HG03045 (cell line): ENCODE results near the gene NAA60.
"Not testable (repeated sequence)": the region's sequence is repeated elsewhere in the genome, so short reads cannot be mapped to it uniquely, and the experiment has no call there.

Experiments used
- ATAC-seq: cut with Tn5 transposase; IDR thresholded peaks from one replicate; pipeline ENCODE4 v1.9.1; 2021; ENCODE audit warnings: mild to moderate bottlenecking, moderate library complexity; ENCODE audit not compliant: unreplicated experiment

Gene NAA60

DNA sequence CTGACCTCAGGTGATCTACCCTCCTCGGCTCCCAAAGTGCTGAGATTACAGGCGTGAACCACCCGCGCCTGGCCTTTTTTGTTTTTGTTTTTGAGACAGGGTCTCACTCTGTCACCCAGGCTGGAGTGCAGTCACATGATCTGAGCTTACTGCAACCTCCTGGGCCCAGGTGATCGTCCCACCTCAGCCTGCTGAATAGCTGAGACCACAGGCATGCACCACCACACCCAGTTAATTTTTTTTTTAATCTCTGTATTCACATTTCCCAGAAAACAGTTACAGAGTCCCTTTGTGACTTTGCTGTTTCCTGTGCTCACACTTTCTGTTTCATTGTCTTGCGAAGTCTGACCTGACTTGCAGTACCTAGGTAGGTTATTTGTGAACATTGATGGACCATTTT is 60.0 kb downstream of the NAA60 start:
- ATAC-seq: no peak

DNA sequence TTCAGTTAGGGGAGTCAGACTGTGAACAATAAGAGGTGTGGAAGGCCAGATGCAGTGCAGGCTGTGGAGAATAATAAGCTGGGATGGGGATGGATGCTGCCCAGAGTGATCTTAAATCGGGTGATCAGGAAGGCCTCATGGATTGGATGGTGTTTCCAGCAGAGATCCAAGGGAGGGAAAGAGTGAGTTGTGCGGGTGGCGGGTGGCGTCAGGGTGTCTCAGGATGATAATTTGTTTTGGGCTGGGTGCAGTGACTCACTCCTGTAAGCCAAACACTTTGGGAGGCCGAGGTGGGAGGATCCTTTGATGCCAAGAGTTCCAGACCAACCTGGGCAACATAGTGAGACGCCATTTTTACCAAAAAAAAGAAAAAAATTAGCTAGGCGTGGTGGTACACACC is 65.3 kb downstream of the NAA60 start:
- ATAC-seq: no peak

DNA sequence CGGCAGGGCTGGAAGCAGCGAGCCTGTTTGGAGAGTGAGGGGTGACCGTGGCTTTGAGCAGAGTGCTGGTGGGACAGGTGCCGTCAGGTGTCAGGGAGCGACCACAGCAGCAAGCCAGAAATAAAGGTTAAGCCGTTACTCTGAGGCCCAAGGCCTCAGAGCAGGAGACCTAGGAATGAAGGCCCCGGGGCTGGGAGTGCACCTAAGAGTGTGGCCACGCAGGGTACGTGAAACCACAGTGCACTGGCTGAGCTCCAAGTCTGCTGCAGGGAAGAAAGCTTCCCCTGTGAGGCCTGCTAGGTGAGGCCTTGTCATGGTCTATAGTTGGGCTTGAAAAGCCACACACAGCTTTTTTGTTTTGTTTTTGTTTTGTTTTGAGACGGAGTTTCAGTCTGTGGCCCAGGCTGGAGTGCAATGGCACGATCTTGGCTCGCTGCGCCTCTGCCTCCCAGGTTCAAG is 66.0 kb downstream of the NAA60 start:
- no peak for ATAC-seq

DNA sequence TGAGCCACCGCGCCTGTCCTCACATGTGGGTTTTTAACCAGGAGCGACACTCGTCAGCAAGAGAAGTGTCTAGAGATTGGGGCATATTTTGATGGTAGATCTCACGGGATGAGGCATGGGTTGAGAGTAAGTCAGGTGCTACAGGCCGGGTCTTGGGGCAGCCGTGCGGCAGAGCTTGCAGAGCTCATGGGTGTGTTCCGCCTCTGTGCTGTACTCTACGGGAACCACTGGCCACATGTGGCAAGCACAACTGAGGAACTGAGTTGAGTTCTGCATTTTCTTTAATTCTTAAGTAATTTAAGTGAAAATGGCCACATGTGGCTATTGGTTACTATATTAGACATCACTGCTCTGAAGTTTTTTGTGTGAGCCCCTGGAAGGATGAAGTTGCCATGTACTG is 66.9 kb downstream of the NAA60 start:
- ATAC-seq: no peak

DNA sequence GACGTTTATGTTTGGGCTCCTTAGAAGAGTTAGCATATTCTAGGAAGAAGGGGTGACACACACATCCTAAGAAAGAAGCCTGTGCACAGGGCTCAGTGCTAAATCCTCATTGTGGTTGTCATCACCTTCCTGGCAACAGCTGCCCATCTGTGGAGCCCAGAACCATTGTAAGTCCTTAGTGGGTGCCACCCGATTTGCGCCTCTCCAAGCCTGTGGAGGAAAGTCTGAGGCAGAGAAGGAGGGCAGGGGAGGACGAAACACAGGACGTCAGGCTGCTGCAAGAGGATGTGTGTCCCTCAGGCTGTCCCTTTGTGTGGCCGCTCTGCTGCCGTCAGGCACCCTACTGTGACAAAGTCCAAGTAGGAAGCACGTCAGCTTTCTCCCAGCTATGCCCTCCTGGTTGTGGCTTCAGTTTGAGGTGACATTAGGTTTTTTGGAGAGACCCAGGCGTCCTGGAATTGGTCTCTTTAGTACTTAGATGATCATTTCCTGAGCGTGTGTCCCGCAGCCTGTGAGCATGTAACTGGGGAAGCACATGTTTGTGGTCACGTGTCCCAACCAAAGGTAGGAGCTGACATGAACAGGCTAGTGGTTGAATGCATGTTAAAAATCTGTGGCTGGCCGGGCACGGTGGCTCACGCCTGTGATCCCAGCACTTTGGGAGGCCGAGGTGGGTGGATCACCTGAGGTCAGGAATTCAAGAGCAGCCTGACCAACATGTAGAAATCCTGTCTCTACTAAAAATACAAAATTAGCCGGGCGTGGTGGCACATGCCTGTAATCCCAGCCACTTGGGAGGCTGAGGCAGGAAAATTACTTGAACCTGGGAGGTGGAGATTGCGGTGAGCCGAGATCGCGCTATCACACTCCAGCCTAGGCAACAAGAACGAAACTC is 68.1 kb downstream of the NAA60 start:
- ATAC-seq: no peak

DNA sequence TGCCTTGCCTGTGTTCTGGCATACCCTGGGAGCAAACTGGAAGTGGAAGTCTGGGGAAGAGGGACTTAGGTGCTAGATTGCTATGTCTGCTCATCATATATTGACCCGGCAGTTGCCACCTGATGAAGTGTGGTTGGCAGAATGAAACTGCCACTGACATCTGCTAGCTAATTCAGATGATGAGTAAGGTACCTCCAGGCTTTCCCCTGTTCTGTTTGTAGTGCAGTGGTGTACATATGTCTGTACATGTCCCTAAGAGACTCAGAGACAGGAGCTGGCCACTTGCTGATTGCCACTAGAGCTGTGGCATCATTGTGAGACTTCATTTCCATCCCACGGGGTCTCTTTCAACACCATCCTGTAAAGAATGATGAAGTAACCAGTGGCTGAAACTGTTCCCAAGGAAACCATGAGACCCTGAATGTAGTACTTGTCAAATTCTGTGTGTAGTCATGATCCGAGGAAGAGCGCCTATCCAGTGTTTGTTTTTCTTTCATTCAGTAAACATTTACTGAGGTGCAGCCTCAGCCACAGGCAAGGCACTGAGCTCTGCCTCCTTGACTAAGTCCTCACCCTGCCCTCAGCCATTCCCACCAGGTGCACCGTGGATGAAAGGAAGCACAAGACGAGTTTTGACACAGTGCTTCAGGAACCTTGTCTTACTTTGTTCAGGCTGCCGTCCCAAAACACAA is 70.6 kb downstream of the NAA60 start:
- no peak for ATAC-seq

DNA sequence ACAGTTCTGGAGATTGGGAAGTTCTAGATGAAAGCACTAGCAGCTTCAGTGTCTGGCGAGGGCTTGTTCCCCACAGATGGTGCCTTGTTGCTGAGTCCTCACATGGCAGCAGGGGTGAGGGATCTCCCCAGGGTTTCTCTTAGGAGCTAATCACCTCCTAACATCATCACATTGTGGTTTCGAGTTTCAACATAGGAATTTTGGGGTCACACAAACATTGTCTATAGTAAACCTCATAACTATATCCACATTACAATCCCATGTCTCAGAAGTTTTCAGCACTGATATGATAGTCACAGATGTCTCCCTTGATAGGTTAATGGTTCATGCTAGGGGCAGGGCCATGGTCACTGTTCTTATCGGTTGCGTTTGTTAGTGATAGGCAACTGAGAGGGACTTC is 71.1 kb downstream of the NAA60 start:
- ATAC-seq: no peak

DNA sequence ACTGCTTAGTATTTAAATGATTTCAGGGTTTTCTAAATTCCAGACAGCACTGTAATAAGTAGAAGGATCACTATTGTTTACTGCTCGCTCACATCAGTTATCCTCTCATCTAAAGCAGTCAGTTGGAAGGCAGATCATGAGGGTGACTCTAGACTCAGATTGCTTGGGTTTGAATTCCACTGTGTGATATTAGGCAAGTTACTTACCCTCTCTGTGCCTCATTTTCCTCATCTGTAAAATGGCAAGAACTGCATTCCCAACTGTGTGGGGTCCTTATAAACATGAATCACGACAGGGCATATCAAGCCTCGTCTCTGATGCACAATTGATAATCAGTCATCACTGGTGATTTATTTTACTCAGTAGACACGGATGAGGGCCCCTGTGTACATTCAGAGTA is 72.4 kb downstream of the NAA60 start:
- no peak for ATAC-seq

DNA sequence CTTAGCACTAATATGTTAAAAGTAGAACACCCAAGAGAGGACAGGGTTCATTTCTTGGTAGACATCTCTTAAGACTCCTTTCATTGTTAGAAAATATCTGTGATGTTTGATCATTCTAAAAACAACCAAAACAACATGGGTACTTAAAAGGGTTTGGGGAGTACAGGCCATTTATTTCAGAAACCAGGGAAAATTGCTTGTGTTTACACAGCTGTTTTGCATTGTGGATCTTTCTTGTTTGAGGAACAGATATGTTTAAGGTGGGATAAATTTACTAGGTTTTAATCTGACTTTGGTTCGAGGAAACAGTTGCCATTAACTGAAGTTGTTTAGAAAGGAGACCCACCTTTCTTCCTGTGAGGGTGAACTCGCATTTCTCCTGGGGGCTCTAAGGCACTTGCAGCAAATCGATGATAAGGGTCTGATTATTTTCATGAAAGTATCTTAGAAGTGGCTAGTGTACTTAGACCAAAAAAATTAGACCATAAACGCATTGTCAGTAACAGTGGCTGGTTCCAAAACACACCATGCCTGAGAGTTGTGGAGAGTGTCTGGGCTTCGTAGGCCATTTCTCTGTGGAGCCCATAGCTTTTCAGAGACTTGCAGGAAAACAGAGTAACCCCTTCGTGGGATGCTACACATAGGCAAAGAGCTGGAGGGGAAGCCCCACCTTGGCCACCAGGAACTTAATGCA is 75.0 kb downstream of the NAA60 start:
- ATAC-seq: no peak

DNA sequence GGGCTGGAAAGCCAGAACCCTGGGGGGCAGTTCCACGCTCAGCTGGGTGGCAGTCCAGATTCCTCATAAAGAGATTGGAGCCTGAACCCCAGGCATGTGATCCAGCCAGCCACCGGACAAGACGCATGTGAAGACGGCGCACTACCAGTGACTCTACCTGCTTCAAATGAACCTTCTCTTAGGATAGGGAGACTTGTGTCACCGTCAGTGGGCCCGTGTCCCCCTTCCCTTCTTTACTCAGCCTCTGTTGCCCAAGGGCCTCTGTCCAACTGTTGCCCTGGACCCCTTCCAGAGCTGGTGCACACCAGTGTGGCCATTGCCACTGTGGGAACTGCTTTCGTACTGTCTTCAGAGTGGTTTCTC is 75.5 kb downstream of the NAA60 start:
- ATAC-seq: no peak

DNA sequence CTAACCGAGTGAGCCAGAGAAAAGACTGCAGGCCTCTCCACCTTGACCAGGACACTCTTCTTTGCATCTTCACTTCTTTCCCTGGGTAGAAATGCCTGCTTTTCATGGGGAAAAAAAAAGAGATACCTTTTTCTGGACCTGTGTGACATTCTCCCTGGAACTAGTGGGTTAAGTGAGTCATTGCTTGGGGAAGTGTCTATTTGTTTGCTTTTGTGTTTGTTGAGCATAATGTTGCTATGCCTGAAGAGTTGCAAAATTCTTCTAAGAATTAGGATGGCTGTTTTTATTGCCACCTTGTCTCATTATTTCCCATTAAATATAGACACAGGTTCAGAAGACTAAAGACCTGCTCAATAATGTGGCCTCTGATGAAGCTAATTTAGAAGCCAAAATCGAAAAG is 76.1 kb downstream of the NAA60 start:
- no peak for ATAC-seq

DNA sequence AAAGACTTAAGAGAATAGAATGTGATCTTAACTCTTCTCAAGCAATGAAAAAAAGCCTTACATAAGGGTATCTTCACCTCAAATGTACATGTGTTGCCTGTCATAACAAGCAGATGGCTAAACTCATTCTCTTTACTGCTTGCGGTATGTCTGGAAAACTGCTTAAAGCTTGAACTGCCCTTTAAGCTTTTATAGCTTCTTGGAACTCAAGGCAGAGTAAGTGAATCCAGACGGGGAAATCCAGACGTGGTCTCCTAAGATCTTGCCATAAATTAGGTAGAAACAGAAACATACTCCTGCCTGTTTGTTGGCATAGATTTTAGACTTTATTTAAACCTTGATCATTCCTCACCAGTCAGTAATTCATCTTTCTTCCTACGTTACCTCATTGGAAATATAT is 76.9 kb downstream of the NAA60 start:
- no peak for ATAC-seq

DNA sequence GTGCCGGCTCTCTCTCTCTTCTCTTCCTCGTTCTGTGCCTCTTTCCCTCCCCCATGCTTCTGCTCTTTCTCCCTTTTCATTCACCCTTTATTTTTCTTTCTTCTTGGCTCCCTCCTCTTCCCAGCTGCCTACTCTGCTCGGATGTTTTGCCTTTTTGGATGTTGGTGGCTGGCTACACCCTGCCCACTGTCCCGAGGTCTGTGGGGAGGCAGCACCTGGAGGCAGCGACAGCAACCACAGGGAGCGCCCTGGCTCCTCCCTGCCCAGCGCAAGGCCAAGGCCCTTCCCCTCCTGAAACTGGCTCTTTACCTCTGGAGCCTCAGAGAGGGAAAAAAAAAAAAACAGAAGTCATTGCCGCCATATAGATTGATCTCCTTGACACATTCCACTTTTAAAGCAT is 77.4 kb downstream of the NAA60 start:
- no peak for ATAC-seq

DNA sequence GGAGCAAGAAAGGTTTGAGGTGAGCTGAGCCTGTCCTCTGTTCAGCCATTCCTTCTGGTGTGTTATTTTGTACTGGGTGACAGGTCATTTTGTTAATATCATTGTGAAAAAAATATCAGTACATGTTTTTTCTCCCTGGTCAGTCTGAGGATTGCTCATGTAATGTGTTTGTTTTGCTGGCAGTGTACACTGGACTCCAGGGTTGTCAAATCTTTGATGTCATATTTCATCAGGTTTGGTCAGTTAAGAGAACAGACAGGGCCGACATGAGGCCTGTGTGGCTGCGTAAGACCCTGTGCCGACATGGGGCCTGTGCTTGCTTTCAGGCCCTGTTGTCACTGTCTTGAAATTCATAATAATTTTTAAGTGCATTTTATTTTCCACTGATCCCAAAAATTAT is 79.8 kb downstream of the NAA60 start:
- ATAC-seq: no peak

DNA sequence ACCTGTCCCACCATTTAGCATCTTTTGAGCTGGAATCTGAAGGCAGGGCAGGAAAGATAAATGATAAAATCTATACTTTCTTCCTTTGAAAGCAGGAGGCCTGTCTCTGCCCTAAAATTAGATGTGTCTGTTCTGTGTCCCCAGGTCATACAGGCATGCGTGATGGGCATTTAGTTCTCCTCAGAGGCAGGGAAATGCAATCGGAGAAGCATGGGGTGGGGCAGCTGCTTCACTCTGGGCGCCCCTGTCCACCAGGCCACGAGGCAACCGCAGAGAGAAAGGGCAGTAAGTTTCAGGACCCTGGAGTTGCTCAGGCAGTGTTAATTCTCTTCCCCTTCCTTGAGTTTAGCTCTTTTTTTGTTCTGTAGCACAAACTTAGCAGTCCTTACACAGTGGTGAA is 82.5 kb downstream of the NAA60 start:
- ATAC-seq: no peak

DNA sequence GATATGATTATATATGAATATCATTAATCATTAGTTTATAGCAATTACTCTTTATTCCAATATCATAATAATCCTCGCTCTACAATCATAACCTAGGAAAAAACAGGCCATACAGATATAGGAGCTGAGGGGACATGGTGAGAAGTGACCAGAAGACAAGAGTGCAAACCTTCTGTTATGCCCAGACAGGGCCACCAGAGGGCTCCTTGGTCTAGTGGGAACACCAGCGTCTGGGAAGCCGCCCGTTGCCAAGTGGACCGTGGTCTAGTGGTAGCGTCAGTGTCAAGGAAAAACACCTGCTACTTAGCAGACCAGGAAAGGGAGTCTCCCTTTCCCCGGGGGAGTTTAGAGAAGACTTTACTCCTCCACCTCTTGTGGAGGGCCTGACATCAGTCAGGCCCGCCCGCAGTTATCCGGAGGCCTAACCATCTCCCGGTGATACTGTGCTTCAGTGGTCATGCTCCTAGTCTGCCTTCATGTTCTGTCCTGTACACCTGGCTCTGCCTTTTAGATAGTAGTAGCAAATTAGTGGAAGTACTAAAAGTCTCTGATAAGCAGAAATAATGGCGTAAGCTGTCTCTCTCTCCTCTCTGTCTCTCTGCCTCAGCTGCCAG is 83.8 kb downstream of the NAA60 start:
- ATAC-seq: not testable (repeated sequence)

DNA sequence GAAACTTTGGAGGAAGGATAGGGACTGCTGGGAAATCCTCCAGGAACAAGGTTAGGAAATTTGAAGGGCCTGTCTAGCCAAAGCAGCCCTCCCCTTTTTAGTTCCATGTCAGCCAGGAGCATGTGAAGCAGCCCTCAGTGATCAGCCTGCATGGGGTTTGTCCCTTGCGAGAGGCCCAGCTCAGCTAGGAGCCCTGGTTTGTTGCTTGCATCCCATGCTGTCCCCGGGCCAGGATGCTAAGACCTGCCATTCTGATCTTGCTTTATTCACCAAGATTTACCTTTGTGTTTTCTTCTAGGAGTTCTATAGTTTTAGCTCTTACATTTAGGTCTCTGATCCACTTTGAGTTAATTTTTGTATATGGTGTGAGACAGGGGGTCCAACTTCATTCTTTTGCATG is 84.9 kb downstream of the NAA60 start:
- no peak for ATAC-seq

DNA sequence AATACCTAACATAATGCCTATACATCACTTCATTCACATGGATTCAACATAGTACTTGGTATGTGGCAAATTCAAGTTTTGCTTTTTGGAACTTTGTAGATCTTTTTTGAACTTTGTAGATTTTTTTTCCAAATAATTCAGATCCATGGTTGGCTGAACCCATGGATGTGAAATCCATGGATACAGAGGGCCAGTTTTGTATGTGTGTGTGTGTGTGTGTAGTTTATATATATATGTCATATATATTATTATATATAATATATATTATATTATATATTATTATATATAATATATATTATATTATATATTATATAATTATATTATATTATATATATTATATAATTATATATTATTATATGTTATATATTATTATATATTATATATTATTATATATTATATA is 85.7 kb downstream of the NAA60 start:
- no peak for ATAC-seq

DNA sequence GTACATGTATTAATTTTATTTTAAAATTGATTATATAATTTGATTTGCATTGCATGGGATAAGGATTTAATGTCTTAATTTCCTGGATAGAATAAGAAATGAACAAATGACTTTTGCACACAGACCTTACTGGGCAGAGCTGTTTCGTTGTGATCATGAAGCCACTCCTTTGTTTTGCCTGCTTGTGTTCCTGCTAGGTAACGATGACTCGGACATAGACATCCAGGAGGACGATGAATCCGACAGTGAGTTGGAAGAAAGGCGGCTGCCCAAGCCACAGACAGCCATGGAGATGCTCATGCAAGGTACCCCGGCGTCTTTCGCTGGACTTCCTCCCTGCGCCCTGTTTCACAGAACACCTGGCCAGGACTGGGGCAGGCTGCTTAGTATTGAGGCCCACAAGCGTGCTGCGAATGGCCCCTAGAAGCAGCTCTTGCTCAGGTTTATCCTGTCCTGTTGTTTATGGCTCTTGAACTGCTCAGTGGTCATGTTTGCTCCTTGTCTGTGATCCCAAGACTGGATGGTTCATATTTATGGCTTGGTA is 87.0 kb downstream of the NAA60 start:
- no peak for ATAC-seq

DNA sequence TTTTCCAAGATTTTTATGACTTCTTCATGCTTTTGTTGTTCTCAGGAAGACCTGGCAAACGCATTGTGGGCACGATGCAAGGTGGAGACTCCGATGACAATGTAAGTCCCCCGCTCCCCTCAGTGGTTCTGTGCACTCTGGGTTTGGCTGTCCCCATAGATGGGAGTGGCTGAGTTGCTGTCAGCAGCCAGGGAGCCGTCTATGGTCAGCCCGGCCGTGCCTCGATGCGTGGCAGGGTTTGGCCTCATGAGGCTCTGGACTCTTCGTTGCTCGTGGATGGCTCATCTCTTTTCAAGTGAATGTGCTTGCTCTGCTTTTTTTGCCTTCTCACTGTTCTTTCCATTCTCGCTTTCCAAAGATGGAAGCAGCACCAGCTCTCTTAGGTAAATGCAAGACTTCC is 89.3 kb downstream of the NAA60 start:
- ATAC-seq: no peak

DNA sequence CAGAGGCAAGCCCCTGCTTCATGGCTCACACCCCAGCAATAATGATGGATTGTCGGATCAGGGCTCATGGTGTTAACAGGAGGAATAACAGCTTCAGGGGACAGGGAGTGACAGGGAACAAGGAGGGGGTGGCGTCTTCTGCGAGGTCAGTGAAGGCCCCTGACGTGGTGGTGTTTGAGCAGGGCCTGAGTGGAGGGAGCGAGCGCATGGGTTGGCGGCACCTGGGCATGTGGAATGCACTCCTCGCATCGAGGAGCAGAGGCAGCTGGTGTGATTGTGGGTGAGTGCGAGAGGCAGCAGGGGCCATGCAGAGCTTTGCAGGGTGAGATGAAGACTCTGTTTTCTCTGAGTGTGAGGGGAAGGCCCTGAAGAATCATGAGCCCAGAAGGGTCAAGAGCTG is 90.6 kb downstream of the NAA60 start:
- ATAC-seq: no peak
